Spleen (tissue), 11 donors: ENCODE results near the gene ST6GAL1. TPM values are rescaled to one million over a fixed set of nuclear protein-coding genes. Genes with fewer than 3 reads are reported as not detected.

Experiments
- DNase-seq: peaks from one replicate; pipeline ENCODE4 v3.0.0-alpha.2; 2020
- H3K27ac ChIP-seq, 8 donors: fragments of 200-600 bp; sonication (generic) in 7 of 8; 1 replicate in 4 of 8; 2 replicates in 4 of 8; pipeline versions ENCODE4 v1.5.0 to v1.8.0; 2016 to 2021; ENCODE audit warnings: inconsistent platforms in 4 of 8, mild to moderate bottlenecking in 4 of 8, moderate library complexity in 1 of 8
- H3K27me3 ChIP-seq, 7 donors: fragments of 200-600 bp; sonication (generic) in 6 of 7; replicated peaks in 1 of 7; 1 replicate in 4 of 7; 2 replicates in 3 of 7; pipeline versions ENCODE4 v1.5.0 to v1.8.0; 2016 to 2021; ENCODE audit warnings: inconsistent platforms in 3 of 7, mild to moderate bottlenecking in 1 of 7
- H3K36me3 ChIP-seq, 6 donors: fragments of 200-600 bp; sonication (generic) in 5 of 6; 1 replicate in 4 of 6; 2 replicates in 2 of 6; pipeline versions ENCODE4 v1.5.0 to v1.8.0; 2016 to 2021; ENCODE audit warnings: inconsistent platforms in 2 of 6
- H3K4me1 ChIP-seq, 6 donors: fragments of 200-600 bp; sonication (generic) in 5 of 6; 1 replicate in 3 of 6; 2 replicates in 3 of 6; pipeline versions ENCODE4 v1.5.0 to v1.8.0; 2016 to 2021; ENCODE audit warnings: inconsistent platforms in 3 of 6
- H3K4me3 ChIP-seq, 8 donors: fragments of 200-600 bp; sonication (generic) in 7 of 8; 1 replicate in 4 of 8; 2 replicates in 4 of 8; pipeline versions ENCODE4 v1.5.0 to v1.8.0; 2016 to 2021; ENCODE audit warnings: inconsistent platforms in 4 of 8, mild to moderate bottlenecking in 4 of 8, moderate library complexity in 2 of 8
- H3K9me3 ChIP-seq, 8 donors: fragments of 200-600 bp; sonication (generic) in 7 of 8; 1 replicate in 4 of 8; 2 replicates in 4 of 8; pipeline versions ENCODE4 v1.5.0 to v1.8.0; 2016 to 2021; ENCODE audit warnings: inconsistent platforms in 4 of 8
- CTCF ChIP-seq, 11 experiments: fragments of 200-600 bp in 7 of 11; fragments of 450-650 bp in 4 of 11; sonication (generic) in 4 of 11; IDR thresholded peaks in 8 of 11; conservative IDR thresholded peaks in 3 of 11; 1 replicate in 7 of 11; 2 replicates in 4 of 11; pipeline versions ENCODE4 v1.4.0 to v1.8.0; 2016 to 2021; ENCODE audit warnings: antibody characterized with exemption in 11 of 11, inconsistent platforms in 4 of 11, mild to moderate bottlenecking in 1 of 11
- POLR2A ChIP-seq, 3 donors: fragments of 450-650 bp; IDR thresholded peaks; one replicate each; pipeline ENCODE4 v1.5.1; 2017; ENCODE audit warnings: antibody characterized with exemption in 3 of 3, mild to moderate bottlenecking in 1 of 3
- POLR2AphosphoS5 ChIP-seq, 3 donors: sonication (generic); formaldehyde crosslinking; IDR thresholded peaks; one replicate each; pipeline ENCODE4 v1.5.1; 2017; ENCODE audit warnings: antibody characterized with exemption in 3 of 3
- WGBS, 5 donors: extraction: QIAGEN DNeasy Blood & Tissue Kit in 3 of 5; methylation state at CpG; one replicate each; pipeline versions ENCODE4 v1.1.5 to v1.1.7; 2013 to 2018; 5-methylcytosine and 5-hydroxymethylcytosine counted together
- intact Hi-C: fragments of 100-400 bp; cut with DNase I; formaldehyde crosslinking; loops from one replicate; pipeline ENCODE4 v1.15.0; 2023; ENCODE audit warnings: low total_unique reads
- polyA plus RNA-seq, 3 donors: library from polyadenylated mRNA; stranded (reverse); fragments of 200-250 nt; gene quantifications; one replicate each; pipeline ENCODE4 v1.2.1, GENCODE V29; 2013
- total RNA-seq, 7 donors: library from RNA; depleted of rRNA in 3 of 7; stranded (reverse); fragments of >200 nt in 3 of 7; fragmentation: NEBNext Ultra II Directional in 4 of 7; extraction: Animal tissue kit (Norgen Biotek cat#: 25700) in 4 of 7; gene quantifications; one replicate each; pipeline versions ENCODE4 v1.1.0 to v1.2.1, GENCODE V29; 2016 to 2021
- donor health status: healthy with polysubstance abuse.
- donor health status: DM: no; HTN: no; CAD: no; lungs with moderate emphysema.
- donor health status: DM: no; HTN: no; CAD: no.
- donor health status: Bipolar disorder and iron deficiency.
- donor health status: healthy.
- donor health status: DM: no; HTN: no; CAD: no.
- donor health status: DM: yes; HTN: yes; CAD: no.

ST6GAL1 gene
- total and polyA plus RNA-seq, 10 donors, result 46.7 to 247 (median 187) TPM

GRCh38 chr3:186979852-186980251 lies 49.5 kb downstream of the ST6GAL1 start:
- 77 to 99% (median 96%) methylated on average over 3 of the region's 3 CpGs for WGBS, 5 donors
- no peaks in the 10 kb centered on the region for H3K9me3 ChIP-seq
- peaks cover 0 to 24% (median 7%) of the 10 kb centered on the region in 6 donors for H3K4me1 ChIP-seq

GRCh38 chr3:186980989-186981388 lies 50.7 kb downstream of the ST6GAL1 start:
- H3K9me3 ChIP-seq, result no peaks in the 10 kb centered on the region
- peaks cover 0 to 88% (median 48%) of the 10 kb centered on the region in 6 donors for H3K36me3 ChIP-seq
- no peak for DNase-seq
- intact Hi-C loops, result no loop called here
- no peak overlapping the region for H3K4me3 ChIP-seq
- no peaks in the 10 kb centered on the region for H3K27me3 ChIP-seq
- H3K4me1 ChIP-seq, result peaks cover 0 to 34% (median 16%) of the 10 kb centered on the region in 6 donors
- WGBS, 5 donors, result 55 to 93% (median 88%) methylated on average over 2 of the region's 2 CpGs
- peak overlapping the region in 2 of 8 donors; percentile 21 to 36 for H3K27ac ChIP-seq
- TF ChIP-seq POLR2A (IDR thresholded peaks at IDR 0.05) (no peak), POLR2AphosphoS5 (IDR thresholded peaks at IDR 0.05) (no peak), CTCF (IDR thresholded peaks at IDR 0.05 in 8 of 11, conservative IDR thresholded peaks at IDR 0.05 in 3 of 11) (no peak)

More at GRCh38 chr3:186979852-186980251, 49.5 kb downstream of the ST6GAL1 start:
- peaks cover 0 to 97% (median 52%) of the 10 kb centered on the region in 6 donors for H3K36me3 ChIP-seq
- TF ChIP-seq POLR2A (IDR thresholded peaks at IDR 0.05) (no peak), POLR2AphosphoS5 (IDR thresholded peaks at IDR 0.05) (no peak), CTCF (IDR thresholded peaks at IDR 0.05 in 8 of 11, conservative IDR thresholded peaks at IDR 0.05 in 3 of 11) (no peak)
- intact Hi-C loops, result no loop called here
- no peak overlapping the region for H3K4me3 ChIP-seq
- no peaks in the 10 kb centered on the region for H3K27me3 ChIP-seq
- DNase-seq, result no peak
- no peak overlapping the region for H3K27ac ChIP-seq

GRCh38 chr3:186983659-186984058 lies 53.3 kb downstream of the ST6GAL1 start:
- H3K9me3 ChIP-seq, result no peaks in the 10 kb centered on the region
- TF ChIP-seq POLR2AphosphoS5 (IDR thresholded peaks at IDR 0.05) (no peak), POLR2A (IDR thresholded peaks at IDR 0.05) (no peak), CTCF (IDR thresholded peaks at IDR 0.05 in 8 of 11, conservative IDR thresholded peaks at IDR 0.05 in 3 of 11) (no peak)
- 75 to 97% (median 91%) methylated on average over 4 of the region's 4 CpGs for WGBS, 5 donors
- H3K4me1 ChIP-seq, result peaks cover 4 to 55% (median 39%) of the 10 kb centered on the region in 6 donors
- DNase-seq, result no peak
- intact Hi-C loops, result no loop called here
- no peaks in the 10 kb centered on the region for H3K27me3 ChIP-seq
- no peak overlapping the region for H3K4me3 ChIP-seq
- peak overlapping the region in 2 of 8 donors; percentile 18 to 41 for H3K27ac ChIP-seq
- peaks cover 0 to 61% (median 35%) of the 10 kb centered on the region in 6 donors for H3K36me3 ChIP-seq

- DNase-seq, result no peak
- TF ChIP-seq CTCF (IDR thresholded peaks at IDR 0.05 in 8 of 11, conservative IDR thresholded peaks at IDR 0.05 in 3 of 11) (no peak), POLR2AphosphoS5 (IDR thresholded peaks at IDR 0.05) (no peak)
- Histone ChIP-seq H3K27me3 (no peaks in the 10 kb centered on the region), H3K27ac (peak overlapping the region in 2 of 8 donors; percentile 18 to 41), H3K4me3 (no peak overlapping the region), H3K36me3 (peaks cover 0 to 57% (median 33%) of the 10 kb centered on the region in 6 donors), H3K9me3 (no peaks in the 10 kb centered on the region), H3K4me1 (peaks cover 4 to 59% (median 43%) of the 10 kb centered on the region in 6 donors)
- 86 to 97% (median 96%) methylated on average over 6 of the region's 6 CpGs for WGBS, 5 donors
- intact Hi-C loops, result no loop called here
Observed at GRCh38 chr3:186984064-186984463, 53.7 kb downstream of the ST6GAL1 start.
